Lower lobe of right lung (tissue), 2 donors: ENCODE measurements around the gene SLC26A6. TPM values are rescaled to one million over a fixed set of nuclear protein-coding genes. Genes with fewer than 3 reads are reported as not detected.

ENCODE experiments used
- ATAC-seq, 2 donors: fragments of 200-7000 bp; cut with Tn5 transposase; one replicate each; pipeline ENCODE4 v1.9.1; 2020 to 2022; ENCODE audit warnings: mild to moderate bottlenecking in 2 of 2, moderate library complexity in 2 of 2
- DNase-seq: peaks from one replicate; pipeline ENCODE4 v3.0.0-alpha.2; 2020
- H3K27ac ChIP-seq: fragments of 200-600 bp; one replicate; pipeline ENCODE4 v1.8.0; 2022
- H3K27me3 ChIP-seq: fragments of 200-600 bp; one replicate; pipeline ENCODE4 v1.8.0; 2022; ENCODE audit warnings: low read depth
- H3K36me3 ChIP-seq: fragments of 200-600 bp; one replicate; pipeline ENCODE4 v1.8.0; 2022; ENCODE audit warnings: mild to moderate bottlenecking
- H3K4me1 ChIP-seq: fragments of 200-600 bp; one replicate; pipeline ENCODE4 v1.8.0; 2022
- H3K4me3 ChIP-seq: fragments of 200-600 bp; one replicate; pipeline ENCODE4 v1.8.0; 2022; ENCODE audit warnings: mild to moderate bottlenecking
- H3K9me3 ChIP-seq: fragments of 200-600 bp; one replicate; pipeline ENCODE4 v1.8.0; 2022
- CTCF ChIP-seq: fragments of 200-600 bp; IDR thresholded peaks from one replicate; pipeline ENCODE4 v1.8.0; 2022; ENCODE audit warnings: antibody characterized with exemption, mild to moderate bottlenecking
- intact Hi-C: fragments of 100-400 bp; cut with DNase I; formaldehyde crosslinking; loops from one replicate; pipeline ENCODE4 v1.11.0; 2022
- total RNA-seq: library from RNA; stranded (reverse); fragmentation: NEBNext Ultra II Directional; extraction: Animal tissue kit (Norgen Biotek cat#: 25700); gene quantifications from one replicate; pipeline ENCODE4 v1.2.1, GENCODE V29; 2021
- donor health status: DM: no; HTN: yes; CAD: no; lungs with severe emphysema.

Gene SLC26A6
- total RNA-seq, 1 donor from 2014 or later = 20.8 TPM

GRCh38 chr3:48630407-48630806 is 4.9 kb downstream of the SLC26A6 start:
- Histone ChIP-seq H3K4me3 (no peak overlapping the region), H3K27ac (no peak overlapping the region), H3K4me1 (peaks cover 13% of the 10 kb centered on the region), H3K27me3 (no peaks in the 10 kb centered on the region), H3K9me3 (no peaks in the 10 kb centered on the region), H3K36me3 (peaks cover 71% of the 10 kb centered on the region)
- no peak for DNase-seq
- TF ChIP-seq CTCF = no peak
- ATAC-seq = no peak
- intact Hi-C loops = no loop called here

GRCh38 chr3:48629894-48630293 is 5.4 kb downstream of the SLC26A6 start:
- Histone ChIP-seq H3K27ac (no peak overlapping the region), H3K27me3 (no peaks in the 10 kb centered on the region), H3K4me1 (peaks cover 13% of the 10 kb centered on the region), H3K9me3 (no peaks in the 10 kb centered on the region), H3K4me3 (no peak overlapping the region), H3K36me3 (peaks cover 72% of the 10 kb centered on the region)
- DNase-seq (no peak), ATAC-seq (no peak)
- TF ChIP-seq CTCF = no peak
- intact Hi-C loops = no loop called here

GRCh38 chr3:48628277-48629017 is 6.8 kb downstream of the SLC26A6 start:
- ATAC-seq = no peak
- Histone ChIP-seq H3K27ac (no peak overlapping the region), H3K36me3 (peaks cover 72% of the 10 kb centered on the region), H3K9me3 (no peaks in the 10 kb centered on the region), H3K4me1 (no peaks in the 10 kb centered on the region), H3K4me3 (no peak overlapping the region), H3K27me3 (no peaks in the 10 kb centered on the region)
- TF ChIP-seq CTCF = no peak
- DNase-seq = no peak
- intact Hi-C loops = no loop called here

GRCh38 chr3:48625600-48625999 is 9.7 kb downstream of the SLC26A6 start:
- Histone ChIP-seq H3K4me1 (no peaks in the 10 kb centered on the region), H3K27ac (no peak overlapping the region), H3K36me3 (peaks cover 48% of the 10 kb centered on the region), H3K9me3 (no peaks in the 10 kb centered on the region), H3K4me3 (no peak overlapping the region), H3K27me3 (no peaks in the 10 kb centered on the region)
- no peak for TF ChIP-seq CTCF
- intact Hi-C loops = no loop called here
- DNase-seq (no peak), ATAC-seq (no peak)

- Histone ChIP-seq H3K27me3 (no peaks in the 10 kb centered on the region), H3K4me3 (no peak overlapping the region), H3K27ac (no peak overlapping the region), H3K9me3 (no peaks in the 10 kb centered on the region), H3K4me1 (no peaks in the 10 kb centered on the region), H3K36me3 (peaks cover 41% of the 10 kb centered on the region)
- intact Hi-C loops = no loop called here
- DNase-seq = no peak
- no peak for TF ChIP-seq CTCF
- no peak for ATAC-seq
Measured at GRCh38 chr3:48624767-48625166, 10.5 kb downstream of the SLC26A6 start.
